VCaP (cell line): ENCODE measurements around the gene PLA2G4C.

ENCODE experiments used
- H3K27ac ChIP-seq: fragments of 450-650 bp; 2 replicates; pipeline ENCODE4 v1.5.1; 2017
- TF ChIP-seq, protein P1 (sequence below): fragments of 450-650 bp; conservative IDR thresholded peaks from 2 replicates; pipeline ENCODE4 v1.5.1; 2017; ENCODE audit warnings: mild to moderate bottlenecking, moderate library complexity

Gene PLA2G4C

DNA sequence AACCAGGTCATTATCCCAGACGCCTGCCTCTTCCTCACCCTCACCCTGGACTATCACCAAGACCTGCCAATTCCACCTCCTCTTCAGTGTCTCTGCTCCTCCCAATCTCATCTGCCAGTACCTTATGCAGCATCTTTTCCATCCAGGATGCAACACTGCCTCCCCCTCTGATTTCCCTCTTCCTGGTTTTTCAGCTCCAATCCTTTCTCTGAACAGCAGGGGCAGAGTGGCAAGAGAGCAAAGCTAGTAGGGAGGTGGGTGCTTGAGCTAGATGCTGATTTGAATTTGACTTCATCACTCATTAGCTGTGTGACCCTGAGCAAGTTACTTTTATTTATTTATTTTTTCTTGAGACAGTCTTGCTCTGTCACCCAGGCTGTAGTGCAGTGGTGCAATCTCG, 41.2 kb downstream of the PLA2G4C start:
- no peak overlapping the region for H3K27ac ChIP-seq
- TF ChIP-seq, protein P1, sequence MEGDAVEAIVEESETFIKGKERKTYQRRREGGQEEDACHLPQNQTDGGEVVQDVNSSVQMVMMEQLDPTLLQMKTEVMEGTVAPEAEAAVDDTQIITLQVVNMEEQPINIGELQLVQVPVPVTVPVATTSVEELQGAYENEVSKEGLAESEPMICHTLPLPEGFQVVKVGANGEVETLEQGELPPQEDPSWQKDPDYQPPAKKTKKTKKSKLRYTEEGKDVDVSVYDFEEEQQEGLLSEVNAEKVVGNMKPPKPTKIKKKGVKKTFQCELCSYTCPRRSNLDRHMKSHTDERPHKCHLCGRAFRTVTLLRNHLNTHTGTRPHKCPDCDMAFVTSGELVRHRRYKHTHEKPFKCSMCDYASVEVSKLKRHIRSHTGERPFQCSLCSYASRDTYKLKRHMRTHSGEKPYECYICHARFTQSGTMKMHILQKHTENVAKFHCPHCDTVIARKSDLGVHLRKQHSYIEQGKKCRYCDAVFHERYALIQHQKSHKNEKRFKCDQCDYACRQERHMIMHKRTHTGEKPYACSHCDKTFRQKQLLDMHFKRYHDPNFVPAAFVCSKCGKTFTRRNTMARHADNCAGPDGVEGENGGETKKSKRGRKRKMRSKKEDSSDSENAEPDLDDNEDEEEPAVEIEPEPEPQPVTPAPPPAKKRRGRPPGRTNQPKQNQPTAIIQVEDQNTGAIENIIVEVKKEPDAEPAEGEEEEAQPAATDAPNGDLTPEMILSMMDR = peak; percentile 17; the same call in 1 of the 2 replicates

DNA sequence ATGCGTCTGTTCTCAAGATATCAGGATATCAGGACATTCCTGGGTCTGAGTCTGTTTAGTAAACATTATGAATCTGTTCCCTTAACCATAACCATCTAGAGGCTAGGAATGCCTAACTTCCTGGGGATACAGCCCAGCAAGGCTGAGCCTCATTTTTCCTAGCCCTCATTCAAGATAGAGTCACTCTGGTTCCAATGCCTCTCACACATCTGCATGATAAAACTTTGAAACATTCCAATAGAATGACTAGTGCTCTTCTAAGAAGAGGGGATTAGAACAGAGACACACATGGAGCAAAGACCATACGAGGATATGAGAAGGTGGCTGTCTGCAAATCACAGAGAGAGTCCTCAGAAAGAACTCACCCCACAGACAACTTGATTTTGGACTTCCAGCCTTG, 46.1 kb downstream of the PLA2G4C start:
- TF ChIP-seq, protein P1 = no peak
- H3K27ac ChIP-seq = no peak overlapping the region; the same call in 1 of the 2 replicates

DNA sequence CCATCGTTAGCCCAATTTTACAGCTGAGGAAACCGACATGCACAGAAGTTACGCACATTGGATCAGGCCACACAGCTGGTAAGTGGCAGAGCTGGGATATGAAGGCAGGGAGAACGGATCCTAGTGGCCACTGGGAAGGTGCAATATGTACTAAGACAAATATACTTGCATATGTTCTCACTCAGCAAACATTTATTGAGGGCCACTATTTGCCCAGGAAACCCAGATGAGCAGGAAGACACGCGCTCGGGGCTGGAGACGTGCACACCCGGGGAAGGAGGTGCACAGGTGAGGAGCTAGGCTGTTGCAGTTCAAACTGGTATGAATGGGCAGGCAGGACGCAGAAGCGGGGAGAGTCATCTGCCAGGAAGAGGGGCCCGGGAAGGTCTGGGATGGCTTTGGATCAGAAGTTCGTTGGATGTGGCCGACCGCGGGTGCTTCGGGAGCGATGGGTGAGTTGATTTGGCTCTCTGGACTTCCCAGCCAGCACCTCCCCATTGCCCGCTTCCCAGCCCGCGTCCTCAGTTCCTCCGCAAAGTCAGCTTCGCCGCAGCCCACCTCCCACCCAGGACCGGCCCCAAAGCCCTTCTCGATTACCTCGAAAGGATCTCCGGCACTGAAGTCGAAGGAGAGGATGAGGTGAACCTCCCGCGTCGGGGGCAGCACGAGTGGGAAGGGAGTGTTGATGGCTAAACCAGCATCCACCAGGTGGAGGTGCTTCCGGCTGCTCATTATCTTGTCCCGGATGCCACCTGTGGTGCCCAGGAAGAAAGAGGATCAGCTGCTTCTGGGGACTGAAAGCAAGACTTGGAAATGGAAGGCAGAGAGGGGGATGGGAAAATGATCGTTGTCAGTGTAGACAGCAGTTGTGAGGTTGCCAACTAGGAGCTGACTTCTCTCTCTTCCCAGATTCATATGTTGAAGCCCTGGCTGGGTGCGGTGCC, 48.9 kb downstream of the PLA2G4C start:
- TF ChIP-seq, protein P1 = peak; percentile 40
- H3K27ac ChIP-seq = peak overlapping the region; percentile 100

DNA sequence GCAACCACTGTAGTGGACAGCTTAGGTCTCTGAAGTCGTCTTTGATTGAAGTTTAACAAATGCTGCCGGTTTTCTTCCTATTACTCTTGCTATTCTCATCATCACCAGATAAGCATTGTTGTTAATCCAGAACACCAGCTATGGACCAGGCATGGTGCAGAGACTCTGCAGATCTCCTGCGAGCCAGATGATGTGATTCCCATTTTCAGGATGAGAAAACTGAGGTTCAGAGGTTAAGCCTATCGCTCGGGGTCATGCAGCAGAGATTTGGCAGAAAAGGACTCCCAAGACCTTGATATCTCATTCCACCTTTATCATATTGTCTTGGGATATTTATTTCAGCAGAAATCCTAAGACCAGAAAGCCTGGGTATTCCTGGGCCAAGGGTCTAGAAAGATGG, 50.2 kb downstream of the PLA2G4C start:
- TF ChIP-seq, protein P1 = no peak
- H3K27ac ChIP-seq = peak overlapping the region; percentile 100

DNA sequence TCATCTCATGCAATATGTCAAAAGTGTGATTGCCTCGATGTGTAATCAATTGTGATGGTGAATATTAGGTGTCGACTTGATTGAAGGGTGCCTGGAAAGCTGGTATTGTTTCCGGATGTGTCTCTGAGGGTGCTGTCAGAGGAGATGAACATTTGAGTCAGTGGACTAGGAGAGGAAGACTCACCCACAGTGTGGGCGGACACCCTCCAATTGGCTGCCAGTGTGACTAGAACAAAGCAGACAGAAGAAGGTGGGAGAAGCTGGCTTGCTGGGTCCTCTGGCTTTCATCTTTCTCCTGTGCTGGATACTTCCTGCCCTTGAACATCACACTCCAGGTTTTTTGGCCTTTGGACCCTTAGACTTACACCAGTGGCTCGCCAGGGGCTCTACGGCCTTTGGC, 51.3 kb downstream of the PLA2G4C start:
- TF ChIP-seq, protein P1 = no peak
- H3K27ac ChIP-seq = peak overlapping the region; percentile 100; the same call in 1 of the 2 replicates

DNA sequence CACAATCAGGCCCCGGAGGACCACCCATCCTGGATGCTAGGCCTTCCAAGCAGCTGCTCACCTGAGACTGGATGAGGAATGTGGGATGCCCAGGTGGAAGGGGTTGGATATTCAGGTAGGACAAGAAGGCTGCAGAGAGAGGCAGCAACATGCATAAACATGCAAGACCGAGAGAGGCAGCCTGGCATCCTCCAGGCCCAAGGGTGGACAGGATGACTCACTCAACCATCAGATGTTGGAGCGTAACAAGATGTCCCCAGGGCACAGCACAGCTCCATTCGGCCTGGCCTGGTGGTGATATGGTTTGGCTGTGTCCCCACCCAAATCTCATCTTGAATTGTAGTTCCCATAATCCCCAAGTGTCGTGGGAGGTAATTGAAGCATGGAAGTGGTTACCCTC, 56.8 kb downstream of the PLA2G4C start:
- H3K27ac ChIP-seq = no peak overlapping the region
- TF ChIP-seq, protein P1 = no peak

DNA sequence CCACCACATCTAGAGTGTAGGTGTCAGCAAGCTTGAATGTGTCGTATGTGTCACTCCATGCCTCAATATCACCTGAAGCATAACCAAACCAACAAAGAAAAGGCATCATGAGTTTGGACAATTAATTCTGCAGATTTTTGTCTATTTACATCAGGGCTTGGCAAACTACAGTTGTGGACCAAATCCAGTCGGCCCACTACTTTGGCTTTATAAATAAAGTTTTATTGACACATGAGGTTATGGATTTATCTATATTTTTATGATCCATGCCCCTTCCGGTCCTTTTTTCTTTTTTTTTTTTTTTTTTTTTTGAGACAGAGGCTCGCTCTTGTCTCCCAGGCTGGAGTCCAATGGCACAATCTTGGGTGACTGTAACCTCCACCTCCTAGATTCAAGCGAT, 57.5 kb downstream of the PLA2G4C start:
- TF ChIP-seq, protein P1 = no peak
- H3K27ac ChIP-seq = no peak overlapping the region
